ENCODE data around the gene FOSB. TPM values are rescaled to one million over a fixed set of nuclear protein-coding genes. Genes with fewer than 3 reads are reported as not detected.

The FOSB gene
- total and polyA plus RNA-seq, 2 experiments from 2014 or later, result 0.55 to 1.9 TPM

DNA sequence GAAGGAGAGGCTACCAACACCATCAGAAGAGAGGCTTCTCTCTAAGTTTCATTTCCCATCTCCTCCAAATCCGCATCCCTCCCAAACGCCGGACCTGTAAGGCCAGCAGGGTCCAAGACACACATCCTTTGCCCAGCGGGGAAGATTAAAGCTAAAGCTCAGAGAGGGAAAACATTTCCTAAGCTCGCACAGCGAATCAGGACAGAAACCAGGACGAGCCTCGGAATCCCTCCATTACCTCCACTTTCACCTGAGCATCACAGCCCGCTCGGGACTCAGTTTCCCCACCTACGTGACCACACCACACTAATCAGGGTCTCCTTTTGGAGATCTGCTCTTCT lies 711 bp upstream of the FOSB start:
- Mint-ChIP-seq H3K27ac (no peak overlapping the region), H3K9me3 (no peaks in the 10 kb centered on the region), H3K4me1 (peaks cover 15% of the 10 kb centered on the region), H3K36me3 (ENCODE audit: low read depth) (no peaks in the 10 kb centered on the region; the same call in 2 of the 3 replicates), H3K27me3 (ENCODE audit: insufficient read depth, low read depth, poor library complexity) (peaks cover 32% of the 10 kb centered on the region), H3K4me3 (peak overlapping the region; percentile 87)
- Histone ChIP-seq H3K4me1 (ENCODE audit: insufficient read depth) (peaks cover 18% of the 10 kb centered on the region; the same call in 1 of the 2 replicates), H3K4me3 (peak overlapping the region; percentile 95), H4K20me1 (replicated peaks; ENCODE audit: insufficient read depth) (no peaks in the 10 kb centered on the region), H3K36me3 (ENCODE audit: insufficient read depth) (no peaks in the 10 kb centered on the region), H3K27ac (ENCODE audit: low read depth) (no peak overlapping the region), H3K4me2 (peak overlapping the region; percentile 98), H3K9me2 (ENCODE audit: insufficient read depth) (no peaks in the 10 kb centered on the region), H3F3A (replicated peaks; ENCODE audit: low read depth) (peaks cover 17% of the 10 kb centered on the region), H3K27me3 (ENCODE audit: insufficient read depth) (peaks cover 36% of the 10 kb centered on the region), H3K79me2 (replicated peaks; ENCODE audit: insufficient read depth) (no peaks in the 10 kb centered on the region), H2AFZ (peak overlapping the region; percentile 100)
- TF ChIP-seq JUNB (IDR thresholded peaks at IDR 0.05; ENCODE audit: unreplicated experiment) (no peak), ZNF114 (CRISPR knock-in tag; IDR thresholded peaks at IDR 0.05) (no peak), POLR2AphosphoS5 (IDR thresholded peaks at IDR 0.05; ENCODE audit: low read depth) (no peak), NANOG (IDR thresholded peaks at IDR 0.05; ENCODE audit: borderline replicate concordance) (no peak), CREB1 (CRISPR knock-in tag; IDR thresholded peaks at IDR 0.05; ENCODE audit: low read depth) (no peak), ZNF331 (CRISPR knock-in tag; IDR thresholded peaks at IDR 0.05; ENCODE audit: low read depth) (no peak), STAT1 (IDR thresholded peaks at IDR 0.05; ENCODE audit: unreplicated experiment) (no peak), EZH2phosphoT487 (IDR thresholded peaks at IDR 0.05; ENCODE audit: unreplicated experiment) (no peak), EZH2 (IDR thresholded peaks at IDR 0.05; ENCODE audit: low read depth, unreplicated experiment) (no peak)
- TF ChIP-seq, protein P1, sequence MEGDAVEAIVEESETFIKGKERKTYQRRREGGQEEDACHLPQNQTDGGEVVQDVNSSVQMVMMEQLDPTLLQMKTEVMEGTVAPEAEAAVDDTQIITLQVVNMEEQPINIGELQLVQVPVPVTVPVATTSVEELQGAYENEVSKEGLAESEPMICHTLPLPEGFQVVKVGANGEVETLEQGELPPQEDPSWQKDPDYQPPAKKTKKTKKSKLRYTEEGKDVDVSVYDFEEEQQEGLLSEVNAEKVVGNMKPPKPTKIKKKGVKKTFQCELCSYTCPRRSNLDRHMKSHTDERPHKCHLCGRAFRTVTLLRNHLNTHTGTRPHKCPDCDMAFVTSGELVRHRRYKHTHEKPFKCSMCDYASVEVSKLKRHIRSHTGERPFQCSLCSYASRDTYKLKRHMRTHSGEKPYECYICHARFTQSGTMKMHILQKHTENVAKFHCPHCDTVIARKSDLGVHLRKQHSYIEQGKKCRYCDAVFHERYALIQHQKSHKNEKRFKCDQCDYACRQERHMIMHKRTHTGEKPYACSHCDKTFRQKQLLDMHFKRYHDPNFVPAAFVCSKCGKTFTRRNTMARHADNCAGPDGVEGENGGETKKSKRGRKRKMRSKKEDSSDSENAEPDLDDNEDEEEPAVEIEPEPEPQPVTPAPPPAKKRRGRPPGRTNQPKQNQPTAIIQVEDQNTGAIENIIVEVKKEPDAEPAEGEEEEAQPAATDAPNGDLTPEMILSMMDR (conservative IDR thresholded peaks at IDR 0.05; ENCODE audit: low read depth in 2 of 2), result no peak; a peak in 1 of 4 replicates
- TF ChIP-seq, protein P2, sequence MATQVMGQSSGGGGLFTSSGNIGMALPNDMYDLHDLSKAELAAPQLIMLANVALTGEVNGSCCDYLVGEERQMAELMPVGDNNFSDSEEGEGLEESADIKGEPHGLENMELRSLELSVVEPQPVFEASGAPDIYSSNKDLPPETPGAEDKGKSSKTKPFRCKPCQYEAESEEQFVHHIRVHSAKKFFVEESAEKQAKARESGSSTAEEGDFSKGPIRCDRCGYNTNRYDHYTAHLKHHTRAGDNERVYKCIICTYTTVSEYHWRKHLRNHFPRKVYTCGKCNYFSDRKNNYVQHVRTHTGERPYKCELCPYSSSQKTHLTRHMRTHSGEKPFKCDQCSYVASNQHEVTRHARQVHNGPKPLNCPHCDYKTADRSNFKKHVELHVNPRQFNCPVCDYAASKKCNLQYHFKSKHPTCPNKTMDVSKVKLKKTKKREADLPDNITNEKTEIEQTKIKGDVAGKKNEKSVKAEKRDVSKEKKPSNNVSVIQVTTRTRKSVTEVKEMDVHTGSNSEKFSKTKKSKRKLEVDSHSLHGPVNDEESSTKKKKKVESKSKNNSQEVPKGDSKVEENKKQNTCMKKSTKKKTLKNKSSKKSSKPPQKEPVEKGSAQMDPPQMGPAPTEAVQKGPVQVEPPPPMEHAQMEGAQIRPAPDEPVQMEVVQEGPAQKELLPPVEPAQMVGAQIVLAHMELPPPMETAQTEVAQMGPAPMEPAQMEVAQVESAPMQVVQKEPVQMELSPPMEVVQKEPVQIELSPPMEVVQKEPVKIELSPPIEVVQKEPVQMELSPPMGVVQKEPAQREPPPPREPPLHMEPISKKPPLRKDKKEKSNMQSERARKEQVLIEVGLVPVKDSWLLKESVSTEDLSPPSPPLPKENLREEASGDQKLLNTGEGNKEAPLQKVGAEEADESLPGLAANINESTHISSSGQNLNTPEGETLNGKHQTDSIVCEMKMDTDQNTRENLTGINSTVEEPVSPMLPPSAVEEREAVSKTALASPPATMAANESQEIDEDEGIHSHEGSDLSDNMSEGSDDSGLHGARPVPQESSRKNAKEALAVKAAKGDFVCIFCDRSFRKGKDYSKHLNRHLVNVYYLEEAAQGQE (IDR thresholded peaks at IDR 0.05; ENCODE audit: unreplicated experiment), result no peak
- TF ChIP-seq, protein P3, sequence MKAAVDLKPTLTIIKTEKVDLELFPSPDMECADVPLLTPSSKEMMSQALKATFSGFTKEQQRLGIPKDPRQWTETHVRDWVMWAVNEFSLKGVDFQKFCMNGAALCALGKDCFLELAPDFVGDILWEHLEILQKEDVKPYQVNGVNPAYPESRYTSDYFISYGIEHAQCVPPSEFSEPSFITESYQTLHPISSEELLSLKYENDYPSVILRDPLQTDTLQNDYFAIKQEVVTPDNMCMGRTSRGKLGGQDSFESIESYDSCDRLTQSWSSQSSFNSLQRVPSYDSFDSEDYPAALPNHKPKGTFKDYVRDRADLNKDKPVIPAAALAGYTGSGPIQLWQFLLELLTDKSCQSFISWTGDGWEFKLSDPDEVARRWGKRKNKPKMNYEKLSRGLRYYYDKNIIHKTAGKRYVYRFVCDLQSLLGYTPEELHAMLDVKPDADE (IDR thresholded peaks at IDR 0.05), result no peak
- TF ChIP-seq, protein P4, sequence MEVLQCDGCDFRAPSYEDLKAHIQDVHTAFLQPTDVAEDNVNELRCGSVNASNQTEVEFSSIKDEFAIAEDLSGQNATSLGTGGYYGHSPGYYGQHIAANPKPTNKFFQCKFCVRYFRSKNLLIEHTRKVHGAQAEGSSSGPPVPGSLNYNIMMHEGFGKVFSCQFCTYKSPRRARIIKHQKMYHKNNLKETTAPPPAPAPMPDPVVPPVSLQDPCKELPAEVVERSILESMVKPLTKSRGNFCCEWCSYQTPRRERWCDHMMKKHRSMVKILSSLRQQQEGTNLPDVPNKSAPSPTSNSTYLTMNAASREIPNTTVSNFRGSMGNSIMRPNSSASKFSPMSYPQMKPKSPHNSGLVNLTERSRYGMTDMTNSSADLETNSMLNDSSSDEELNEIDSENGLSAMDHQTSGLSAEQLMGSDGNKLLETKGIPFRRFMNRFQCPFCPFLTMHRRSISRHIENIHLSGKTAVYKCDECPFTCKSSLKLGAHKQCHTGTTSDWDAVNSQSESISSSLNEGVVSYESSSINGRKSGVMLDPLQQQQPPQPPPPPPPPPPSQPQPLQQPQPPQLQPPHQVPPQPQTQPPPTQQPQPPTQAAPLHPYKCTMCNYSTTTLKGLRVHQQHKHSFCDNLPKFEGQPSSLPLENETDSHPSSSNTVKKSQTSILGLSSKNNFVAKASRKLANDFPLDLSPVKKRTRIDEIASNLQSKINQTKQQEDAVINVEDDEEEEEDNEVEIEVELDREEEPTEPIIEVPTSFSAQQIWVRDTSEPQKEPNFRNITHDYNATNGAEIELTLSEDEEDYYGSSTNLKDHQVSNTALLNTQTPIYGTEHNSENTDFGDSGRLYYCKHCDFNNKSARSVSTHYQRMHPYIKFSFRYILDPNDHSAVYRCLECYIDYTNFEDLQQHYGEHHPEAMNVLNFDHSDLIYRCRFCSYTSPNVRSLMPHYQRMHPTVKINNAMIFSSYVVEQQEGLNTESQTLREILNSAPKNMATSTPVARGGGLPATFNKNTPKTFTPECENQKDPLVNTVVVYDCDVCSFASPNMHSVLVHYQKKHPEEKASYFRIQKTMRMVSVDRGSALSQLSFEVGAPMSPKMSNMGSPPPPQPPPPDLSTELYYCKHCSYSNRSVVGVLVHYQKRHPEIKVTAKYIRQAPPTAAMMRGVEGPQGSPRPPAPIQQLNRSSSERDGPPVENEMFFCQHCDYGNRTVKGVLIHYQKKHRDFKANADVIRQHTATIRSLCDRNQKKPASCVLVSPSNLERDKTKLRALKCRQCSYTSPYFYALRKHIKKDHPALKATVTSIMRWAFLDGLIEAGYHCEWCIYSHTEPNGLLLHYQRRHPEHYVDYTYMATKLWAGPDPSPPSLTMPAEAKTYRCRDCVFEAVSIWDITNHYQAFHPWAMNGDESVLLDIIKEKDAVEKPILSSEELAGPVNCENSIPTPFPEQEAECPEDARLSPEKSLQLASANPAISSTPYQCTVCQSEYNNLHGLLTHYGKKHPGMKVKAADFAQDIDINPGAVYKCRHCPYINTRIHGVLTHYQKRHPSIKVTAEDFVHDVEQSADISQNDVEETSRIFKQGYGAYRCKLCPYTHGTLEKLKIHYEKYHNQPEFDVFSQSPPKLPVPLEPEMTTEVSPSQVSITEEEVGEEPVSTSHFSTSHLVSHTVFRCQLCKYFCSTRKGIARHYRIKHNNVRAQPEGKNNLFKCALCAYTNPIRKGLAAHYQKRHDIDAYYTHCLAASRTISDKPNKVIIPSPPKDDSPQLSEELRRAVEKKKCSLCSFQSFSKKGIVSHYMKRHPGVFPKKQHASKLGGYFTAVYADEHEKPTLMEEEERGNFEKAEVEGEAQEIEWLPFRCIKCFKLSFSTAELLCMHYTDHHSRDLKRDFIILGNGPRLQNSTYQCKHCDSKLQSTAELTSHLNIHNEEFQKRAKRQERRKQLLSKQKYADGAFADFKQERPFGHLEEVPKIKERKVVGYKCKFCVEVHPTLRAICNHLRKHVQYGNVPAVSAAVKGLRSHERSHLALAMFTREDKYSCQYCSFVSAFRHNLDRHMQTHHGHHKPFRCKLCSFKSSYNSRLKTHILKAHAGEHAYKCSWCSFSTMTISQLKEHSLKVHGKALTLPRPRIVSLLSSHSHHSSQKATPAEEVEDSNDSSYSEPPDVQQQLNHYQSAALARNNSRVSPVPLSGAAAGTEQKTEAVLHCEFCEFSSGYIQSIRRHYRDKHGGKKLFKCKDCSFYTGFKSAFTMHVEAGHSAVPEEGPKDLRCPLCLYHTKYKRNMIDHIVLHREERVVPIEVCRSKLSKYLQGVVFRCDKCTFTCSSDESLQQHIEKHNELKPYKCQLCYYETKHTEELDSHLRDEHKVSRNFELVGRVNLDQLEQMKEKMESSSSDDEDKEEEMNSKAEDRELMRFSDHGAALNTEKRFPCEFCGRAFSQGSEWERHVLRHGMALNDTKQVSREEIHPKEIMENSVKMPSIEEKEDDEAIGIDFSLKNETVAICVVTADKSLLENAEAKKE (CRISPR knock-in tag; IDR thresholded peaks at IDR 0.05), result no peak
- no peak for ATAC-seq
- peak; percentile 47 for DNase-seq (ENCODE audit: low spot score)

Measured in GM23338 (cell line).